SHP77 treated with DMSO at 0.1 percent for 48 hours (cell line): Measurements from ENCODE around the gene ZNF100.
"Not testable (repeated sequence)": the region's sequence is repeated elsewhere in the genome, so short reads cannot be mapped to it uniquely, and the experiment has no call there.

ENCODE experiments used
- DNase-seq: peaks from one replicate; lab custom pipeline; 2025; lab: John Stamatoyannopoulos, UW

Gene ZNF100

DNA sequence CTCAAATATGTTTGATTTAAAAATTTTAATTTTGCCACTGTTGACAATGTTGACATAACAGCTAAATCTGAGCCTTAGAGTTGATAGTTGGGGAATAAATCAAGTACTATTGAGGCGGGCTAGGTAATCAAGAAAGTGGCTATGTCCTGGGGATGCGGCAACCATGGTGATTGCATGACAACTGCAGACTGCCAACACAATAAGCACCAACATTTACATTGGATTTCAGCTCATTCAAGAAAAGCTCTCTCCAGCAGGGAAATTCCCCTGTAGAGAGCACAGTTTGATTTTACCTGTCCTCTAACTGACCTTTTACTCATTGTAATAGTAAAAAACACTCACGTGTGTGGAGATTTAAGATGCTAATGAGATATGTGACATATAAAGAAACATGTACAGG, 63.1 kb downstream of the ZNF100 start:
- no peak for DNase-seq

DNA sequence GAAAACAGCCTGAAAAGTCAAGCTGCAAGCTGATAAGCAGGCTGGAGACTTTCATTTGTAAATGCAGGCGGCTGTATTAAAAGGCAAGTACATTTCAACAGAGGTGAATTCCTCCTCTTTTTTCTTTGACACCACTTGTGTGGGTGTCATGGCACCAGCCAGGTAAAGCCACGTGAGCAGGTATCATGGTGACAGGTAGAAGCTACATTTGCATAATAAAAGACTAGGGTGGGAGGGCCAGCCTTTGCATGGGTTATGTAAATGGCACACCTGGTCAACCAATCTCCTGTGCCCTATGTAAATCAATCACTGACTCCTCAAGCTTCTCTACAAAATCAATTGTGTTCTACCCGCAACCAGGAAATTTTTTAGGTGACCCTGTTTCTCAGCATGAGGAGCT, 68.2 kb downstream of the ZNF100 start:
- no peak for DNase-seq

DNA sequence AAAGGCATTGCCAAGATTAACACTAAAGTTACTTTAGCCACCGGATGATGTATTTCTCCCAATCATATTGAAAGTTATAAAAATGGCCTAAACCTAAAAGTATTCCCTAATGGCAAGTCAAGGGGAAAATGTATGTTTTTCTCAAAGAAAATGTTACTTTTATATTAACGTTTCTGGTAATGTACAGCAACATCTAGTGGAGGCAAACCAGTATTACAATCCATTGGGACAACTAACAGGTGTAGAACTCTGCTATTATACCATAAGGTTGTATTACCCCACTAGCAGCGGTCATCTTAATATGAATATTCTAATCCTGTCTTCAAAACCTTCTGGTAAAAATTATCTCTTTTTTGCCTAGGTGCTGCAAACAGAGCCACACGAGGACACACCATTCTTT, 69.2 kb downstream of the ZNF100 start:
- DNase-seq: no peak

DNA sequence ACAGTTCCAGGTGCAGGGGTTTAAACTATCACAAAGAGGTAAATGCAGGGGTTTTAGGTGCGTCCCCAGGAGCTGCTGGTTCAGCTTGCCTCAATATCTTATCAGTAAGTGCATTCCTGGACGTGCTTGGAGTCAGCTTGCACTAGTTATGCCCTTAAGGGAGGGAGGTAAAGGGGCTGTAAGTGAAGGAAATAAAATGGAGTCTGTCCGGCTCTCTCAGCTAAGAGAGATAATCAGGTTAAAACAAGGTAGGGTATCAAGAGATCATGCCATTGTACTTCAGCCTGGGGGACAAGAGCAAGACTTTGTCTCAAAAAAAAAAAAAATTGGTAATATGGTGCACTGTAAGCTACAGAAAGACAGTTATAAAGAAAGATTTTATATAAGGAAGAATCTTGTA, 69.7 kb downstream of the ZNF100 start:
- DNase-seq: no peak

DNA sequence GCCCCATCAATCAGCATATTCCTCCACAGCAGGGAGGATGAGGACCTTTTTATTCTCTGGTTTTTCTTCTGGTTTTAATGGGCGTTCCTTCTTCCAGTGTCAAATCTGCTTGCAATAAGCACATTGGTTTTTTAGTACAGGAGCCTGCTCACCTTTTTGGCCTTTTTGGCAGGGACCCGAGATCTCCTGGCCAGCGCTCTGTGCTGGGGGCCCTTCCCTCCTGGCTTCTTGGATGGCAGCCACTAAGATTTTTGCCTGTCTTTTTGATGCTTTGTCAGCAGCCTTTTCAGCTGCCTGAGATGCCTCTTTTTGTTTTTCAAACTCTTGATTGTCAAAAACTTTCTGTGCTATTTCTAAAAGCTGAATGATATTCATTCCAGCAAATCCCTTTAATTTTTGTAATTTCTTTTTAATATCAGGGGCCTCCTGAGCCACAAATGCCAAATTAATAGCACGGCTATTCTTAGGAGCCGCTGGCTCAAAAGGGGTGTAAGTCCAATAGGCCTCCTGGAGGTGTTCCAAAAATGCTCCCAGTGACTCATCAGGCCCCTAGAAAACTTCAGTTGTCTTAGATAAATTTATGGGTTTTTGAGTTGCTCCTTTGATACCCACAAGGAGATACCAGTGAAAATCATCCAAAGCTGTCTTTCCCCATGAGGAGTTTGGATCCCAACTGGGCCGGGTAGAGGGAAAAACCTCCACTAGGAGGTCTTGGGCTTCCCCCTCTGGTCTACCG, 73.0 kb downstream of the ZNF100 start:
- no peak for DNase-seq

DNA sequence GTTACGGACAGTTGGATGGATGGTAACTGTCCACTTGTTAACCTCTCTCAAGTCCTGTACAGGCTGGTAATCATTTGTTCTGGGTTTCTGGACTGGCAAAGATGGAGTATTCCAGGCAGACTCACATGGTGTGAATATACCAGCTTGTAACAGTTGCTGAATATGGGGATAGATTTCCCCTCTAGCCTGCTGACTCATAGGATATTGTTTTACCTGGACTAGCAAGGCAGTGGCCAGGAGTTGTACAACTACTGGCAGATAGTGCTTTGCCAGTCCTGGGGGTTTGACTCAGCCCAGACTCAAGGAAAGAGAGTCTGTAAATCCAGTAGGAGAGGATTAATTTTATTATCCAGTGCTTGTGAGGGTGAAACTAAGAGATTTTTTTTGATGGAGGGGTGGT, 74.0 kb downstream of the ZNF100 start:
- DNase-seq: no peak

DNA sequence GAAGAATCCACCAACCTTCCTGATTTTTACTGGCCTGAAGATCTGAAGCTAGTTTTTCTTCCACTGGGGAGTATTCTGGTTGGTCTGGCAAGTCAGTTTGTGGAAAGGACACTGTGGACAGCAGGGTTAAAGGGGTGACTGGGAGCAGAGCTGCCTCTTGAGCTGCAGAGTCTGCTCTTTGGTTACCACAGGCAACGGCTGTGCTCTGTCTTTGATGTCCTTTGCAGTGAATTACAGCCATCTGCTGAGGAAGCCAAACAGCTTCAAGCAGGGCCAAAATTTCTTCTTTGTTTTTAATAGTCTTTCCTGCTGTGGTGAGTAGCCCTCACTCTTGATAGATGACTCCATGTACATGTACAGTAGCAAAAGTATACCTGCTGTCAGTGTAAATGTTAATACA, 75.7 kb downstream of the ZNF100 start:
- DNase-seq: no peak

DNA sequence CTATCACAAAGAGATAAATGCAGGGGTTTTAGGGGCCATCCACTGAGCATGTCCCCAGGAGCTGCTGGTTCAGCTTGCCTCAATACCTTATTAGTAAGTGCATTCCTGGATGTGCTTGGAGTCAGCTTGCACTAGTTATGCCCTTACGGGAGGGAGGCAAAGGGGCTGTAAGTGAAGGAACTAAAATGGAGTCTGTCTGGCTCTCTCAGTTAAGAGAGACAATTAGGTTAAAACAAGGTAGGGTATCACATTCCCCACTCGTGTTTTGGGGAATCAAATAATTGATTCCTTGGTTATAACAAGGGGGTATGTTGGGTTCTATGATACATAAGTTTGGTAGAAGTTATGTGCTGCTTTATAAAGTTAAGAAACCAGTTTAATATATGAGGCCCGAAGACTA, 78.9 kb downstream of the ZNF100 start:
- no peak for DNase-seq

DNA sequence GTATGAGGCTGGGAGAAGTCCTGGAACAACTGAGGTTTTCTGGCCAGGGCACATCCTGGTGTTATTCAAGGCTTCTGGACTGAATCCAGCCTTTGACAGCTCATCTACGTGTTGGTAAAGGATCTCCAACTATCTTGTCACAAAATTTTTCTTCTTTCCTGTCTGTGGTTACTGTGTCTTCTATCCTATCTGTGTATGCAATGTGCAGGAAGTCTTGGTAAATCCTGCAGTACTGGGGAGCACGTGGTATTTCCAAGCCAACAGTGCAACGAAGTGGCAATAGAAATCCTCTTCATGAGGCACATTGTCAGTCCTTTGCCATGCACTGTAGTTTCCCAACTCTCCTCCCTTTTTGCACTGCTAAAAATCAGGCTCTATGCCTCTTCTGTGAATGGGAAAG, 86.7 kb downstream of the ZNF100 start:
- no peak for DNase-seq

DNA sequence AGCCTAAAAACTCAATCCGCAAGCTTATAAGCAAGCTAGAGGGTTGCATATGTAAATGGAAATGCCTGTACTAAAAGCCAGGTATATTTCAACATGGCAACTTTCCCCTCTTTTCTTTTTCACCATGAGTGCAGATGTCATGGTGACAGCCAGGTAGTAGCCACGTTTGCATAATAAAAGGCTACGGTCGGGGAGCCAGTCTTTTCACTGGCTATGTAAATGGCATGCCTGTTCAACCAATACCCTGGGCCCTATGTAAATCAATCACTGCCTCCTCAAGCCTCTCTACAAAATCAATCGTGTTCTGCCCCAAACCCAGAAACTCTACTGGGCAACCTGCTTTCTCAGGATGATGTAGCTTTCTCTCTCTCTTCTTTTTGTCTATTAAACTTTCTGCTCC, 87.4 kb downstream of the ZNF100 start:
- DNase-seq: no peak

DNA sequence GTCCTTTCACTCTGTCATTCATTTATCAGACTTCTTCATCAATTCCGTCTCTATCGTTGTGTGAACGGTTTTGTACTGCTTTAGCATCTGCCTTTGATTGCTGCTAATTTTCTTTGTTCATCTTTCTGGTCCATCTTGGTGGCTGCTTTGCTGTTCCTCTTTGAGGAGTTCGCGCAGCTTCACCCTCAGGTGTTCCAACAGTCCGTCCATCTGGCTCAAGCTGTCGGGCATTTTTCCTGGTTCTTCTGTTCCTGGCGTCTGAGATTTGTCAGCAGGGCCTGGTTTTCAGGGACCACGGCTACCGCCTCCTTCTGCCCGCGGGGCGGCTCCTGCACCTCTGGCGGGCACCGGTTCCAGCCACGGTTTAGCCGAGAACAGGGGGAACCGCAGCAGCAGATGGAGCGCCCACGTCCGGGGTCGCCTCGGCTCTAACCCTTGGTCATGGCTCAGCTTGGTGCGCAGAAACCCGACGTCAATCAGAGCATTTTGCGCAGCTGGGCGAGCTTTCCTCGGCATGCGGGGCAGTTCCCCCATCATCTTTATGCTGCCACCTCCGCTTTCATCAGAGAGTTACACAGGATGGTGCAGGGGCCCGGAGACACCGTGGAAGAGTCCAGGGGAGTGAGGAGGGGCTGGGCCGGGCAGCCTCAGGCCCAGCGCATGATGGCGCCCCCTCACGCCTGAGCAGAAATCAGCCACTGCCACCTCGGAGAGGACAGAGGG, 89.5 kb downstream of the ZNF100 start:
- no peak for DNase-seq

DNA sequence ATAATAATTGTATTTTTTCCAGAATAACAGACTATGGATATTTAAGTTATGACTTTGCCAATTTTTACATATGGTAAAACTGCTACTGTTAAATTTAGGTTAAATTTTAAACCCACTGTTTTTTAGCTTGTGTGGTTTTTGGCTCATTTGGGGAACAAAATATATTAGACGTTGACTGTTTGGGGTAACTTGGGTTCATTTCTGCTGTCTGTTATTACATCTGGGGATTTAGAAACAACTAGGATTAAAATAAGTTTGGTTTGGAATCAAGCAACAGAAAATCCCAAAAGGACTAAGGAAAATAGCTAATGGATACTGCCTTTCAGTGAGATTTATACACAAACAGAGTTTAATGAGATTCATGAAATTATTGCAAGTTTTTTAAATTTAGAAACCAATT, 92.9 kb downstream of the ZNF100 start:
- DNase-seq: no peak

DNA sequence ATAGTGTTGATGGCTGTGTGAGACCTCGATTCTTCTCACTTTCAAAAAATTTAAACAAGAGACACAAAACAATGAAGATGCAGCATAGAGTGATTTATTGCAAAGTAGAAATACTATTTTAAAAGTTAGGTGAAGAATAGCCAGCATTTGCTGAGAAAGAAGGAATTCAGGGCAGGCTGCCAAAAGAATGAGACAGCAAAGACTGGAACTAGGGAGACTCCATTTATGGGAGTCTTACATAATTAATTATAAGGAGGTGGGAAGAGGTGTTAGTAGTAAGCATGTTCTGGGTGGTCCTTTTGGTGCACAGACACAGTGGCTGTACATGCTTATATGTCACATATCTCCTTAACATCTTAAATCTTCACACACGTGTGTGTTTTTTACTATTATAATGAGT, 93.9 kb downstream of the ZNF100 start:
- not testable (repeated sequence) for DNase-seq
